HFF-Myc (cell line): ENCODE measurements around the gene APOF.

Source experiments
- DNase-seq: peaks from one replicate; pipeline ENCODE4 v3.0.0-alpha.2; 2011; ENCODE audit warnings: low read depth; ENCODE audit errors: extremely low read depth
- H3K4me3 ChIP-seq: replicated peaks from 2 replicates; pipeline ENCODE4 v1.5.1; 2011; ENCODE audit warnings: low read depth, mild to moderate bottlenecking, control low read depth, low read length
- CTCF ChIP-seq: IDR thresholded peaks from 2 replicates; pipeline ENCODE4 v1.5.1; 2012; ENCODE audit warnings: mild to moderate bottlenecking, low read depth, low read length, control low read depth; ENCODE audit errors: missing control alignments

APOF gene

DNA sequence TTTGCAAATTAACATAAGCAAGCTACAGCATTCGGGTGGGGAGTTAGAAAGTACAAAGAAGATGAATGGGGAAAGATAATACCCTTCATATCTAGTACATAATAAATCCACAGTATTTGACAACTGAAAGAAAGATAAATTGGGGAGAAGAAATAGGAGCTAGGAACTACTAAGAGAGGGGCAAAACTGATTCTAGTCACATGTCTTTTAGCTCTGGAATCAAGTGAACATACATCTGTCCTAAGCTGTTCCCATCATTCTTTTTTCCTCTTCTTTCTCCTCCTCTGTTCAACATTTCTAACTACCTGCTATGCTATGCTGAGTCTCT lies 15.3 kb upstream of the APOF start:
- H3K4me3 ChIP-seq: no peak overlapping the region
- TF ChIP-seq CTCF: no peak
- DNase-seq: no peak

DNA sequence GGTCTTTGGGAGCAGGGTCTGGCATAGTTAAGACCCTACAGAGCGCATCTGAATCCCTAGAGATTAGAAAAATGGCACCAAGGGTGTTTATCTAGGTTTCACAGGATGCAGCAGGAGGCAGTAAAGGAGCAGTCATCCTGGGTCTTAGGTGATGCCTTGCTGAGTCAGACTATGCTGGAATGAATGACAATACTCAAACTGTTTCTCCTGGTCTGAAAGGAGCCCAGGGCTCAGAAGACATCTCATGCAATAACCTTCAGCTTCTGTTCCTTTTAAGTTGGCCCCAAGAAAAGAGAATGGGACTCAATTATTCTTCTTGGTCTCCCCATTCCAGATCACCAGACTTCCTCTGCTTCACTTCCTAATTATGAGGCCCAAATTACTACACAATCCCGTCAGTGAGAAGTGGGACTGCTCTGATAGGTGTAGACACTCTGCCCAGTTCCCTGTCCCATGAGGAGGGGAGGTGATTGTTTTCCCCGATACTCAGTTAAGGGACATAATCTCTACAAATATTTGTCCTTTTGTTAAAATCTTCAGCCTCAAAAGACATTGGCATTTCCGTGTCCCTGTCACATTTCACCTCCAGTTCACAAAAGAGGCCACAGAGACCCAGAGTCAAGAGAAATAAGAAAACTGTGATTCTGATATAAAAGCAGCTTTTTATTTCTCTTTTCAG lies 14.8 kb upstream of the APOF start:
- H3K4me3 ChIP-seq: no peak overlapping the region
- TF ChIP-seq CTCF: peak; percentile 12
- DNase-seq: no peak

- no peak for TF ChIP-seq CTCF
These were observed 13.2 kb upstream of the APOF start for GRCh38 chr12:56375598-56376434.

GRCh38 chr12:56374726-56375597 lies 12.3 kb upstream of the APOF start:
- no peak for TF ChIP-seq CTCF
- no peak overlapping the region for H3K4me3 ChIP-seq
- no peak for DNase-seq

More at GRCh38 chr12:56375598-56376434, 13.2 kb upstream of the APOF start:
- H3K4me3 ChIP-seq: no peak overlapping the region
- no peak for DNase-seq

- H3K4me3 ChIP-seq: no peak overlapping the region
- TF ChIP-seq CTCF: no peak
- DNase-seq: no peak
These were observed 10.9 kb upstream of the APOF start for GRCh38 chr12:56373515-56373914.

GRCh38 chr12:56366948-56367347 lies 4.3 kb upstream of the APOF start:
- no peak overlapping the region for H3K4me3 ChIP-seq
- DNase-seq: no peak
- TF ChIP-seq CTCF: no peak
